ENCODE results near the gene CDK5RAP2. TPM values are rescaled to one million over a fixed set of nuclear protein-coding genes. Genes with fewer than 3 reads are reported as not detected.
"Not testable (repeated sequence)": the region's sequence is repeated elsewhere in the genome, so short reads cannot be mapped to it uniquely, and the experiment has no call there.

The CDK5RAP2 gene
- total RNA-seq, 1 donor from 2014 or later = 40.4 TPM

DNA sequence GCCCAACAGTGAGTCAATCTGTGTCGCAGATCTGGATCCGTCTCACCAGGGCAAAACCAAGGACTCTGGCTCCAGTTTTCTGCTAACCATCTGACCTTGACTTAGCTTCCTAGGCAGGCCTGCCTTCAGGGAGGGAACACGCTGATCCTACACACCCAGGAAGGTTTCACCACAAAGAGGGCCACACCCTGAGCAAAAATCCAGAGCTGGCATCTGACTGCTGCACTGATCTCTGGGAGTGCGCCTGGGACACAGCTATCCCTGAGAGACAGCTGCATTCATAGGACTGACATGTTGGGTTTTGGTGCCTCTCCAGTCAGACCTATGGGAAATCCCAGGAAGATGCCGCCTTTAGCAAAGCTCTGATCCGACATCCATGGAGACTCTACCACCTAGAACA lies 47.5 kb downstream of the CDK5RAP2 start:
- Mint-ChIP-seq H3K27ac (ENCODE audit: unreplicated experiment) (peak overlapping the region; percentile 71), H3K36me3 (ENCODE audit: low read depth) (peaks cover 34% of the 10 kb centered on the region), H3K4me3 (ENCODE audit: unreplicated experiment) (no peak overlapping the region), H3K9me3 (ENCODE audit: low read depth) (no peaks in the 10 kb centered on the region), H3K27me3 (ENCODE audit: low read depth) (no peaks in the 10 kb centered on the region), H3K4me1 (ENCODE audit: low read depth) (peaks cover 28% of the 10 kb centered on the region)
- TF ChIP-seq, protein P1, sequence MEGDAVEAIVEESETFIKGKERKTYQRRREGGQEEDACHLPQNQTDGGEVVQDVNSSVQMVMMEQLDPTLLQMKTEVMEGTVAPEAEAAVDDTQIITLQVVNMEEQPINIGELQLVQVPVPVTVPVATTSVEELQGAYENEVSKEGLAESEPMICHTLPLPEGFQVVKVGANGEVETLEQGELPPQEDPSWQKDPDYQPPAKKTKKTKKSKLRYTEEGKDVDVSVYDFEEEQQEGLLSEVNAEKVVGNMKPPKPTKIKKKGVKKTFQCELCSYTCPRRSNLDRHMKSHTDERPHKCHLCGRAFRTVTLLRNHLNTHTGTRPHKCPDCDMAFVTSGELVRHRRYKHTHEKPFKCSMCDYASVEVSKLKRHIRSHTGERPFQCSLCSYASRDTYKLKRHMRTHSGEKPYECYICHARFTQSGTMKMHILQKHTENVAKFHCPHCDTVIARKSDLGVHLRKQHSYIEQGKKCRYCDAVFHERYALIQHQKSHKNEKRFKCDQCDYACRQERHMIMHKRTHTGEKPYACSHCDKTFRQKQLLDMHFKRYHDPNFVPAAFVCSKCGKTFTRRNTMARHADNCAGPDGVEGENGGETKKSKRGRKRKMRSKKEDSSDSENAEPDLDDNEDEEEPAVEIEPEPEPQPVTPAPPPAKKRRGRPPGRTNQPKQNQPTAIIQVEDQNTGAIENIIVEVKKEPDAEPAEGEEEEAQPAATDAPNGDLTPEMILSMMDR (IDR thresholded peaks at IDR 0.05) = no peak
- no peak for DNase-seq (ENCODE audit: low spot score)

DNA sequence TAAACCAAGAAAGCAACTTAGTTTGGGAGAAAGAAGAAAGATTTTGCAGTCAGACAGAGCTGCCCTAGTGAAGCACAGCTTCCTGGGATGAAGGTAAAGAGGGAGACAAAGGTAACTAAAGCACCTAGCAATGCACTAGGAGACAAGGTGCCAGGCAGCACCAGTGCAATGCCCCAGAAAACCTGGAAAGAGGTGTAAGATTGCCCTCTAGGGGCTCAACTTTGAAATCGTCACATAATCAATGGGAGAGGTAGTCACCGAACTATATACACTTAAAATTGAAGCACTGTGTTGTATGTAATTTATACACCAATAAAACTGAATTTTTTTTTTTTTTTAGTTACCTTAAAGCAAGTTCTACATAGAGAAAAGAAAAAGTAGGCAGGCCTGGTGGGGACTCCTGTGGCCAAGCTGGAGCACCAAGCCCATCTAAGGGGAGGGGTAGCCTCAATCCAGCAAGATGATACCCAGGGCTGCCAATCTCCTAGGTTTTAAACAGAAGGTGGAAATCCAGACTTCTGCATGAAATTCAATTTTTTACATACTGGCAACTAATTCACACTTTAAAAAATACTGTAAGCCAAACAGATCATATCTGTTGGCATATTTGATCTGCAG lies 48.2 kb downstream of the CDK5RAP2 start:
- Mint-ChIP-seq H3K27me3 (ENCODE audit: low read depth) (no peaks in the 10 kb centered on the region), H3K36me3 (ENCODE audit: low read depth) (peaks cover 40% of the 10 kb centered on the region), H3K9me3 (ENCODE audit: low read depth) (no peaks in the 10 kb centered on the region), H3K4me3 (ENCODE audit: unreplicated experiment) (no peak overlapping the region), H3K4me1 (ENCODE audit: low read depth) (peaks cover 24% of the 10 kb centered on the region), H3K27ac (ENCODE audit: unreplicated experiment) (peak overlapping the region; percentile 71)
- DNase-seq (ENCODE audit: low spot score) = no peak
- TF ChIP-seq, protein P1 (IDR thresholded peaks at IDR 0.05) = peak; percentile 82

DNA sequence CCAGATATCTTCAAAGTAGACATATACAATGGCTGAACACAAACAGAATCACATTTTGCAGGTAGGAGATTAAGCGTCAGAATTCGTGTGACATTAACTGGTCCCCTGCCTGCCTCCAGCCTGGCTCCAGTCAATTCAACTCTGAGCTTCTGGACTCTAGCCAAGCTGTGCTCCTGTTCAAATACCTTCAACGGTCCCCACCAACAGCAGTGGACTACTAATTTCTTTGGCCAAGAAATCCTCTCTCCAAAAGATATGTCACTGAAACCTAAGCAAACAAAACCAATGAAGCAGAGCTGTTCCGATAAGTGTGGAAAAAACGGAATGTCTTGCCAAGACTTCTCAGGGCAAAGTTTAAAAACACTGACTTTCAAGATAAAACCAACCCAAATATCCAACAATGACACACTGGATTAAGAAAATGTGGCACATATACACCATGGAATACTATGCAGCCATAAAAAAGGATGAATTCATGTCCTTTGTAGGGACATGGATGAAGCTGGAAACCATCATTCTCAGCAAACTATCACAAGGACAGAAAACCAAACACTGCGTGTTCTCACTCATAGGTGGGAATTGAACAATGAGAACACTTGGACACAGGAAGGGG lies 49.6 kb downstream of the CDK5RAP2 start:
- peaks cover 49% of the 10 kb centered on the region for H3K36me3 Mint-ChIP-seq (ENCODE audit: low read depth)
- not testable (repeated sequence) for H3K27ac Mint-ChIP-seq (ENCODE audit: unreplicated experiment); H3K4me3 Mint-ChIP-seq (ENCODE audit: unreplicated experiment); H3K27me3 Mint-ChIP-seq (ENCODE audit: low read depth); DNase-seq (ENCODE audit: low spot score); H3K9me3 Mint-ChIP-seq (ENCODE audit: low read depth)
- peaks cover 21% of the 10 kb centered on the region for H3K4me1 Mint-ChIP-seq (ENCODE audit: low read depth)

DNA sequence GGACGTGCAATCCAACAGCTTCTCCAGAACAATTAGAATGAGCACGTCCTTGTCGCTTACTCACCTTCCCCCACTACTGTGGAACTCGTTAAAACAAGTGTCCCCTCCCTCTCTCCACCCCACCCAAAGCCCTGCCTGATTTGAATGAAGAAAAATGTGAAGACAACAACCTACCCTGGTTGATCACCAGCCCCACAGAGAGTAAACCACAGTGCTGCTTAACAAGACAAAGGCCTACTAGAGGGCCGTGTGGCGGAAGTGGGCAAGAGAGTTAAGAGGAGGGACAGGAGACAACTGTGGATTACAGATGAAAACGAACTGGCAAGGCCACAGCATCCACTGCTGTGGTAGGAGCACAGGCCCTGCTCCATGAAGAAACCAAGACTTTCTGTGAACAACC lies 51.1 kb downstream of the CDK5RAP2 start:
- Mint-ChIP-seq H3K4me3 (ENCODE audit: unreplicated experiment) (no peak overlapping the region), H3K4me1 (ENCODE audit: low read depth) (peaks cover 17% of the 10 kb centered on the region), H3K27me3 (ENCODE audit: low read depth) (no peaks in the 10 kb centered on the region), H3K27ac (ENCODE audit: unreplicated experiment) (no peak overlapping the region), H3K36me3 (ENCODE audit: low read depth) (peaks cover 55% of the 10 kb centered on the region), H3K9me3 (ENCODE audit: low read depth) (no peaks in the 10 kb centered on the region)
- no peak for DNase-seq (ENCODE audit: low spot score)
- TF ChIP-seq, protein P1 (IDR thresholded peaks at IDR 0.05) = no peak

DNA sequence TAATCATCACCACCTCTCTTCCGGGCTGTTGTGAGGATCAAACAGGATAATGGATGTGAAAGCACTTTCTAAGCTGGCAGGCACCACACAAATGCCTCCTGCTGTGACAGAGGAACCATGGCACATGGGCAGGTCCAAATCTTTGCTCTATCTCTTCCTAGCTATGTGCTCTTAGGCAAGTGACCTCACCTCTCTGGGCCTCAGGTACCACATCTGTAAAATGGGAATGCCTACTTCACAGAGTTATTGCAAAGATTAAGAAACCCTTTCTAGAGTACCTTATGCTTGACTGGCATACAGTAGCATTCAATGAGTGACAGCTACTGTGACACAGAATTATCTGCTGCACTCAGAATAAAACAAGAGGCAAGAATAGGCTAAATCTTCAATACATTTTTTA lies 51.6 kb downstream of the CDK5RAP2 start:
- peaks cover 57% of the 10 kb centered on the region for H3K36me3 Mint-ChIP-seq (ENCODE audit: low read depth)
- DNase-seq (ENCODE audit: low spot score) = no peak

More for the DNA sequence above, 51.6 kb downstream of the CDK5RAP2 start:
- no peaks in the 10 kb centered on the region for H3K9me3 Mint-ChIP-seq (ENCODE audit: low read depth)
- H3K4me1 Mint-ChIP-seq (ENCODE audit: low read depth) = peaks cover 14% of the 10 kb centered on the region
- H3K27me3 Mint-ChIP-seq (ENCODE audit: low read depth) = no peaks in the 10 kb centered on the region
- H3K27ac Mint-ChIP-seq (ENCODE audit: unreplicated experiment) = no peak overlapping the region
- no peak overlapping the region for H3K4me3 Mint-ChIP-seq (ENCODE audit: unreplicated experiment)
- TF ChIP-seq, protein P1 (IDR thresholded peaks at IDR 0.05) = no peak
